Measurements from ENCODE around the gene THSD4.

Gene THSD4

GRCh38 chr15:71588746-71589145, 473.5 kb downstream of the THSD4 start:
- DNase-seq (ENCODE audit: low read depth): no peak

- no peak for DNase-seq (ENCODE audit: low read depth)
Observed at GRCh38 chr15:71591057-71591456, 475.8 kb downstream of the THSD4 start.

DNA sequence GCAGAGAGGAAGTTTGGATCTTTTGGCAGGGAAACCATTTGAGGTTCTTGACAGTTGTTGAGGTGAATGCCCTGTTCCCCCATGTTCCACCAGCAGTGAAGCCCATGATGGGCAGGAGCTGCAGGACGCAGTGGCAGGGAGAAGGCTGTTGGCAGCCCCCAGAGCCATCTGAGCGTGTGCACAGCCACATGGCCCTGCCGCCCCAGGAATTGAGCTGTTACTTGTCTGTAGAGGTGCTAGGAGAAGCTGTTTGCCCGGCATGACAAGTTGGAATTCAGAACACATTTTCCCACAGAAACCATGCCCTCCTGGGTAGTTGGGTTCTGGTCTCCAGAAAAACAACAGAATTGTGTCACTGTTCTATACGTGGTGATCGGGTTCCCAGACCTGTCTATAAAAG, 476.9 kb downstream of the THSD4 start:
- DNase-seq (ENCODE audit: low read depth): no peak

DNA sequence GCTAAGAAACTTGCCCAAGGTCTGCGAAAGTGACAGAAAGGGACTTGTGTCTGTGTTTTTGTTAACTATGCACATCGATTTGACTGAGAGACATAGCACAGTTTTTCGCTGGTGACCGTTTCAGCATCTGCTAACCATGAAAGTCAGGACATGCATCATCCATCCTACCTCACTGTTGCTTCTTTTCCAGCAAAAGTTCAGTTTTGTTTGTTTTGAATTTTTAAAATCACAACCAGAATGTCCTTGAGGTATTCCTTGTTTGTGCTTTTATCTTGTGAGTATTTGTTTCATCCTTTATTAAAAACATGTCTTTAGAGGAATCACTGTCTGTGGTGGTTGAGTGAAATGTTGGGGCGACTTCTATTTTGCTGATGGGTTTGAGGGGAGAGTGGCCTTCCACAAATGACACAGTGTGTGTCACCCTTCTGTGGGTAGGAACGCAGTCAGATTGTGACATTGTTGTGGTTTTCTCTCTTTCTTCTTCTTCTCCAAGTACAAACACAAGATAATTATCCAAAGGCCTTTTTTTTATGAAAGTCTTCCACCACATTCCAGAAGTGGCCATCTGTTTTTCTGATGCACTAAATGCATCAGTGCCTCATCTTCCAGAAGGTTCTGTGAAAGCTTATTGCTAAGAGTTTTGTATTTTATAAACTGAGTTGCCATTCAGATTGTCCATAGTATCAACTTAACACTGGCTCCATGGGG, 480.7 kb downstream of the THSD4 start:
- no peak for DNase-seq (ENCODE audit: low read depth)

DNA sequence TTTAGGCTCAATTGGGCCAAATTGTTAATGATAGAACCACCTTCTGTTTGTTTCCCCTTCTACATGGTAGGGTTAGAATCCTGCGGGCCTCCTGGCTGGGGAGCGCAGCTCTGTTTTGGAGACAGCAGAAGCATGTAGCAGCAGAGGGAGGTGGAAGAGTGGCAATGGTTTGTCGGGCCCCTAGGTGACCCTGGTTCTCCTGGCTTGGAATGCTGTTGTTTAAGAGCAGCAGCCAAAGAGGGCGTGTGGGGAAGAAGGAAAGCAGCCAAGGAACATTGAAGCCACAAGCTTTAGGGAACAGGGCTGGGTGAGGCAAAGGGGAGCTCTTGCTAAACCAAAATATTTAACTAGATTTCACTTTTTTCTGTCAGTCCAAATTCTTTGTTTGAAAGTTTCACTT, 481.4 kb downstream of the THSD4 start:
- no peak for DNase-seq (ENCODE audit: low read depth)

- DNase-seq (ENCODE audit: low read depth): no peak
Observed at GRCh38 chr15:71597126-71597525, 481.9 kb downstream of the THSD4 start.

- no peak for DNase-seq (ENCODE audit: low read depth)
Observed at GRCh38 chr15:71597637-71598036, 482.4 kb downstream of the THSD4 start.

- DNase-seq (ENCODE audit: low read depth): no peak
Observed at GRCh38 chr15:71598741-71599140, 483.5 kb downstream of the THSD4 start.

GRCh38 chr15:71599418-71600151, 484.3 kb downstream of the THSD4 start:
- no peak for DNase-seq (ENCODE audit: low read depth)

DNA sequence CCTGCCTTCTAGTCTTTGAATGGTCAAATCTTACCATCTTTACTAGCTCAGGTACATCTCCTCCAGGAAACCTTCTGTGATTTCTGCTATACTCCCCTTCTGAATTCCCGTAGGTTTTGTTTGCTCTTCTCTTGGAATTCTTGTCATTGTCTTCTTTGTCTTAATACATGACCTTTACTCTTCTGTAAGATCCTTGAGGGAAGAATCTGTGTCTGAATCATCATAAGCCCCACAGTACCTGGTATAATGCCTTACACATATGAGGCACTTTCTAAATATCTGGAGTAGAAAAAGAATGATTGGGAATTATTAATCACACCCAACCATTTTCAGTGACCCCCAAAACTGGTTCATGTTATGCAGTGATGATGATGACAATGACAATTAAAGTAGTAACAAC, 485.0 kb downstream of the THSD4 start:
- DNase-seq (ENCODE audit: low read depth): no peak

GRCh38 chr15:71601038-71601834, 486.0 kb downstream of the THSD4 start:
- no peak for DNase-seq (ENCODE audit: low read depth)

DNA sequence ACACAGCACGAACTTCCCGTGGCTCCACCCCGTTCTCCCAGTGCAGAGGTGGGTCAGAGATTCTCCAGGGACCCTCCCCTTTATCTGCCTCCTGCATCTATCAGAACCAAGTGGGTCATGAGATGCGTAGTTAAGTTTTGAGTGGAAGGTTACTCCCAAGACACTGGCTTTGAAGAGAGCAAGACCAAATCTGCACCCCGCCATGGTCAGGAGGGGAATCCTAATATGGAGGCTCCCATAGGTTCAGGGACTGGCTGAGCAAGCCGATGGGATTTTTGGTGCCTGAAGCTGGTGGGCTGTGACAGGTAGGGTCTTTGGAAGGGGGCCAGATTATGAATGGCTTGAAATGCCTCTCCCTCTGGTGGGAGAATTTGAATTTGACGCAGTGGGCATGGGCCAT, 488.1 kb downstream of the THSD4 start:
- no peak for DNase-seq (ENCODE audit: low read depth)

- DNase-seq (ENCODE audit: low read depth): no peak
Observed at GRCh38 chr15:71607383-71607782, 492.1 kb downstream of the THSD4 start.

DNA sequence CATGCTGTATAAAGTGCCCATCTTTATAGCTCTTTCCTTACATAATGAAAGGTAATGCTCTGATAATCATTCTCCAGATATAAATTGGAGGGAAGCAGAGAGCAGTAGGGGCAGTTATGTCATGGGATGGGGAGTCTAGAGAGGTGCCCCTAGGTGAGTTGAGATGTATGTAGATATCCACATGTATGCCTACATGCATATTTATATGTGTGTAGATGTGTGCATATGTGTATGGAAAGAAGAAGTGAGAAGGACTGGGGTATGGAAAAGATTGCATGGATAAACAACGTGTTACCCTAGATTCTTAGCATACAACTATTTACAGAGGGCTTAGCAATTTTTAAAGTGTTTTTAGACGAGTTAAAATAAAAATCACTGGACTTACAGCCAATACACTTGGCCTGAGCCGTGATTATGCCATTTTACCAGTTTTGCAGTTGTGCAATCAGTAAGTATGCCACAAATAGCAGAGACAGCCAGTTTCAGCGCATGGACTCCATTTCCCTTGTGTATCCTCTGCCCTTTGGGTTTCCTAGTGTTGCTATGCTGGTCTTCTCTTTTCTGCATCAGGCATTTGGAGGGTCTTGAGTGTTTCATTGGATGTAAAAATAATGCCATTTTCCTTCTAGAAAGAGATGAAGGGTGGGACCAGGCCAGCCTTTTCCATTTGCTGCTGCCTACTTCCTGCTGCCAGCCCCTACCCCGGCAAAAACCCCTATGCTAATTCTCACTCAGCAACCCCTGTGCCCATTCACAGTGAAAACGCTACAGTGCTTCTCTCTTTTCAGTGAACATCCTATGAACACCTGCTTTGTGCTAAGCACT, 495.7 kb downstream of the THSD4 start:
- DNase-seq (ENCODE audit: low read depth): no peak

DNA sequence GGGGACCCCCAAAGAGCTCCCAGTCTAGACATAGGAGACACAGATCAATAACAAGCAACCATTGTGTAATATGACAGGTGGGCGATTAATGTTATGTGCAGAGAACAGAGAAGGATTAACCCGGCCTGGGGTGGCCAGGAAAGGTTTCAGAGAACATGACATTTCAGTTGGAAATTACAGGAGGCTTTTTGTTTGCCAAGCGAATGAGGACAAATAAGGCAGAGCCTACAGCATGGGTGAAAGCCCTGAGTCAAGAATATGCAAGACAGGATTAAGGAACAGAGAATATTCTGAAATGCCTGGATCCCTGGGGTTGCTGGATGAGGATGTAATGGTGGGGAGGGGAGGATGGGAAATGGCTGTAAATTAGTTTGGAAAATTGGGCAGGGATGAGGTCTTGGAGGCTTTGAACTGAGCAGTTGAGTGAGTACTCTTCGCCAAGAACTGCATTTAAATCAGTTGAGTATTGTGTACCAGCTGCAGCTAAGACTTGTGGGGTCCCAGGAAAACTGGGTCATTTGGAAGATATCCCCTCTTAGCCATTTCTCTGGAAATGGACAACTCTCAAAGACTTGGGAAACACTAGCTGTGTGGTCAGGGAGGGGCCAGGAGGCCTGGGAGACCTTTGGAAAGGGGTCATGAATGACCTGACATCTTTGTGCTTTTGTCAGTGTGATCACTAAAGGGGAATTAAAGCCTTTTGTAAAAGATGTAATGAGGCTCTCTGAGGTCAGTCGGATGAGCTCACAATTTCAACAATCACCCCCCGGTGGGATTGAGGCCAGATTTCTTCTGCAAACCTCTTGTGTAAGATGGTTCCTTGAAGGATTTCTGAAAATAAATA, 496.5 kb downstream of the THSD4 start:
- DNase-seq (ENCODE audit: low read depth): no peak

- DNase-seq (ENCODE audit: low read depth): no peak
Observed at GRCh38 chr15:71612397-71612722, 497.1 kb downstream of the THSD4 start.

- no peak for DNase-seq (ENCODE audit: low read depth)
Observed at GRCh38 chr15:71612869-71613268, 497.6 kb downstream of the THSD4 start.

DNA sequence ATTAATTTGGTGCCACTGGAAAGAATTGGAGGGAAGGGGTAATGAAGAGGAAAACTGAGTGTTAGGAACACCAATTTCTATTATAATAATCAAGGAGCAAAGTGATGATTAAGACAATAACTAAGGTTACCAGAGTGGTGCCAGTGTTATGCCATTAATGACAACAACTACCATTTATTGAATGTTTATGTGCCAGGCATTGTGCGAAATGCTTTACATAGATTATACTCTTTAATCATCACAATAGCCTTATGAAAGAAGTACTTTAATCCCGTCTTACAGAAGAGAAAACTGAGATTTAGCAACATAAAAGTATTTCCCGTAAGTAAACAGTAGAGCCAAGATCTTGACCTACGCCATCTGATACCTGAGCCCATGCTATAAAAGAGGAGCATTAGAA, 507.8 kb downstream of the THSD4 start:
- DNase-seq (ENCODE audit: low read depth): no peak

- no peak for DNase-seq (ENCODE audit: low read depth)
Observed at GRCh38 chr15:71626596-71627088, 511.4 kb downstream of the THSD4 start.

- DNase-seq (ENCODE audit: low read depth): no peak
Observed at GRCh38 chr15:71627188-71627587, 511.9 kb downstream of the THSD4 start.

DNA sequence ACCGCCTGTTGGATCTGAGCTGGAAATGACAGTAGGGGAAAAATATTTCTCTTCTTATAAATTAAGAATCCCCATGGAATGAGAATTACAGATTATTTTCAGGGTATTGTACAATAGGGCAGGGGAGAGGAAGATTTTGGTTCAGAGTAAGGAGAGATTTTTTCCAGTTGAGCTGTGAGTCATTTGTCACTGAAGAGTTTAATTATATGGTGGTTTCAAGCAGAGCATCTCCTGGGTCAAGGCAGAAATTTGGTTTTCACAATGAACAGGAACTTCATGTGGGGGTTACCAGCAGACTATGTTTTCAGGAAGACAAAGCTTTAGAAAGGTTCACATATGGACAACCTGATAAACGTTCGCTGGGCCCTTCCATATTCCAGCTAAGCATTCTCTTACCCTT, 512.3 kb downstream of the THSD4 start:
- DNase-seq (ENCODE audit: low read depth): no peak

Data from CMK (cell line).